ENCODE results near the gene PANK3. TPM values are rescaled to one million over a fixed set of nuclear protein-coding genes. Genes with fewer than 3 reads are reported as not detected.

Gene PANK3
- total and polyA plus RNA-seq, 9 of the 15 experiments (the other 6 are each of a cell fraction or from before 2014, with no cell fraction given): 5.9 to 50.4 (median 29.7) TPM

DNA sequence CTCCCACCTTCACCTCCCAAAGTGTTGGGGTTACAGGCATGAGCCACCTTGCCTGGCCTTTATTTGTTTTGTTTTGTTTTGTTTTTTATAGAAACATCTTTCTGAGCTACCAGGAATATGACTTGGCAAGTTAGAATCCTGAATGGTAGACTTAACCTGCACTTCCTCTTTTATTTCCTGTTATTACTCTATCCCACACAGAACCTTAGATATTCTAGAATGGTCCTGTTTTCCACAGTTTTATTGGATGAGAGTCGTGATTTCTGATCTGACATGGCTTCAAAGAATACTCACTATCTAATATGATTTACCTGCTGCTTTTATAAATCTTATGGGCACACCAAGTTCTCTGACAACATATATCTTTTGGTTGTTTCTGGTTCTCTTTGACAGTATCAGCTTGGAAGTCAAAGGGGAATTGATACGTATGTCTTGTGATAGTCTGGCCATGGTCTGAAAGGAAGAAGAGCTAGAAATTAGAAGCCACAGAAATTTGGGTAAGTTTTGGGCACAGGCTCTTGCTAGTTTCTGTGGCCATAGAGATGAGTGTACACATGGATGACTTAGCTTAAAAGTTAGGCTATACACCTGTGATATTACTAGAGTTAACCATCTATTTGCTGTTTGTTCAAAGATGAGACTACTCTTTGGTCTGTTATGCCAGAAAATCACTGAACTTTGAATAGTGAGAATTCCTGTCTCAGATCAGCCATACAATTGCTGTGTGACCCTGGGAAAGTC is 4.7 kb upstream of the PANK3 start:
- intact Hi-C loops (cut with micrococcal nuclease) (no loop called here), in situ Hi-C loops (cut with MboI) (no loop called here)
- Histone ChIP-seq H3K36me3 (ENCODE audit: control insufficient read depth, insufficient read depth, low read length) (no peaks in the 10 kb centered on the region), H3K9me1 (ENCODE audit: control insufficient read depth, insufficient read depth, low read length) (no peaks in the 10 kb centered on the region), H3K4me1 (replicated peaks in 1 of 2; ENCODE audit: control insufficient read depth in 2 of 2, insufficient read depth in 2 of 2, low read length in 2 of 2) (peaks cover 10% of the 10 kb centered on the region in 2 experiments; a peak in 3 of 5 replicates), H3K27ac (ENCODE audit: extremely low read depth, low read depth, low read length) (no peak overlapping the region), H3K9ac (ENCODE audit: insufficient read depth in 1 of 2, low read depth in 2 of 2, low read length in 2 of 2) (no peak overlapping the region), H3K27me3 (ENCODE audit: control insufficient read depth in 2 of 2, insufficient read depth in 2 of 2, low read length in 2 of 2) (peaks cover 7 to 13% of the 10 kb centered on the region in 2 experiments; a peak in 3 of 5 replicates), H2AFZ (ENCODE audit: low read depth, low read length) (peak overlapping the region; percentile 26; the same call in 1 of the 2 replicates), H3K4me3 (no peak overlapping the region), H3K4me2 (ENCODE audit: insufficient read depth, low read length) (no peak overlapping the region), H3K9me3 (replicated peaks; ENCODE audit: control insufficient read depth, insufficient read depth, low read depth, low read length) (no peaks in the 10 kb centered on the region), H3K79me2 (ENCODE audit: control insufficient read depth, insufficient read depth, low read length) (peaks cover 6% of the 10 kb centered on the region), H4K20me1 (replicated peaks; ENCODE audit: control insufficient read depth, insufficient read depth, low read length) (no peaks in the 10 kb centered on the region; the same call in 1 of the 2 replicates)
- no peak for ATAC-seq
- BruUV-seq (replicated peaks): no TSS peak
- CTCF ChIA-PET (ENCODE audit: low intra/inter-chr PET ratio): no interaction called here
- DNase-seq (ENCODE audit: extremely low read depth in 1 of 4, low spot score in 3 of 4): no peak
- FAIRE-seq: no peak
- TF ChIP-seq SPI1 (IDR thresholded peaks at IDR 0.05; ENCODE audit: borderline replicate concordance, low read depth, low read length) (peak; percentile 98), NFE2 (IDR thresholded peaks at IDR 0.05; ENCODE audit: low read depth) (peak; percentile 62; the same call in 1 of the 2 replicates), MAFF (IDR thresholded peaks at IDR 0.05; ENCODE audit: low read length) (peak; percentile 27; the same call in 1 of the 2 replicates), SREBF2 (CRISPR knock-in tag; IDR thresholded peaks at IDR 0.05) (no peak), KDM4B (IDR thresholded peaks at IDR 0.05; ENCODE audit: borderline replicate concordance in 2 of 2, low read depth in 1 of 2) (no peak)
- WGBS (ENCODE audit: insufficient coverage, low coverage, missing lambda C conversion rate): 6% methylated on average over 2 of the region's 2 CpGs
- POLR2A ChIA-PET: no interaction called here

Data from K562 (cell line).